CD4-positive, alpha-beta memory T cell (primary cell): Measurements from ENCODE around the gene CWC25. TPM values are rescaled to one million over a fixed set of nuclear protein-coding genes. Genes with fewer than 3 reads are reported as not detected.

Experiments used
- CTCF ChIA-PET: fragments of 350-600 bp; sonication (Branson Sonifier 250); formaldehyde crosslinking; loops from one replicate; lab custom pipeline; 2021; ENCODE audit warnings: inconsistent platforms; ENCODE audit not compliant: partially characterized antibody; lab: Charles Lee
- POLR2A ChIA-PET: fragments of 350-600 bp; sonication (Branson Sonifier 250); formaldehyde crosslinking; loops from one replicate; lab custom pipeline; 2021; ENCODE audit not compliant: partially characterized antibody; lab: Charles Lee
- DNase-seq, 5 donors: peaks; one replicate each; pipeline versions ENCODE4 v3.0.0 to v3.0.0-alpha.2; 2020 to 2022; ENCODE audit warnings: mixed read lengths in 1 of 5
- H3K27ac ChIP-seq: one replicate; pipeline ENCODE4 v1.7.0; 2013; ENCODE audit warnings: low read depth, low read length
- H3K27me3 ChIP-seq: 2 replicates; pipeline ENCODE4 v1.7.0; 2013; ENCODE audit warnings: mild to moderate bottlenecking, low read length, moderate library complexity; ENCODE audit not compliant: insufficient read depth
- H3K36me3 ChIP-seq: 2 replicates; pipeline ENCODE4 v1.7.0; 2013; ENCODE audit warnings: mild to moderate bottlenecking, low read length, moderate library complexity; ENCODE audit not compliant: insufficient read depth
- H3K4me1 ChIP-seq: 2 replicates; pipeline ENCODE4 v1.7.0; 2013; ENCODE audit warnings: mild to moderate bottlenecking, low read length, moderate library complexity; ENCODE audit not compliant: insufficient read depth
- H3K4me3 ChIP-seq, 2 donors: one replicate each; pipeline ENCODE4 v1.7.0; 2013; ENCODE audit warnings: low read length in 2 of 2, mild to moderate bottlenecking in 1 of 2
- H3K9me3 ChIP-seq, 2 donors: one replicate each; pipeline ENCODE4 v1.7.0; 2013; ENCODE audit warnings: low read length in 2 of 2, control low read depth in 1 of 2; ENCODE audit not compliant: control insufficient read depth in 1 of 2
- H3K27ac Mint-ChIP-seq, 7 donors: one replicate each; pipeline ENCODE4 v1.8.0; 2020 to 2021; ENCODE audit warnings: mixed read lengths in 7 of 7, mild to moderate bottlenecking in 6 of 7, inconsistent platforms in 3 of 7, moderate library complexity in 3 of 7
- H3K27me3 Mint-ChIP-seq, 2 donors: one replicate each; pipeline ENCODE4 v1.8.0; 2020 to 2021; ENCODE audit warnings: mixed read lengths in 2 of 2
- H3K36me3 Mint-ChIP-seq, 2 donors: one replicate each; pipeline ENCODE4 v1.8.0; 2020 to 2021; ENCODE audit warnings: mixed read lengths in 2 of 2, inconsistent platforms in 1 of 2, mild to moderate bottlenecking in 1 of 2
- H3K4me1 Mint-ChIP-seq, 4 donors: one replicate each; pipeline ENCODE4 v1.8.0; 2020 to 2021; ENCODE audit warnings: mixed read lengths in 4 of 4, mild to moderate bottlenecking in 1 of 4
- H3K4me3 Mint-ChIP-seq, 8 donors: one replicate each; pipeline ENCODE4 v1.8.0; 2020 to 2021; ENCODE audit warnings: mixed read lengths in 8 of 8, mild to moderate bottlenecking in 7 of 8, moderate library complexity in 6 of 8, inconsistent platforms in 3 of 8
- H3K9me3 Mint-ChIP-seq, 8 donors: one replicate each; pipeline ENCODE4 v1.8.0; 2020 to 2021; ENCODE audit warnings: mixed read lengths in 8 of 8, mild to moderate bottlenecking in 5 of 8, inconsistent platforms in 3 of 8, moderate library complexity in 1 of 8
- intact Hi-C: fragments of 100-400 bp; cut with micrococcal nuclease; formaldehyde crosslinking; loops from one replicate; pipeline ENCODE4 v1.15.1; 2023
- polyA plus RNA-seq, 2 donors: library from polyadenylated mRNA; unstranded; fragments of 300-500 nt; fragmentation: Illumina TruSeq; gene quantifications; one replicate each; pipeline ENCODE4 v1.2.3, GENCODE V29; 2021
- total RNA-seq, 2 experiments: library from RNA; stranded (reverse); gene quantifications; one replicate each; pipeline ENCODE4 v1.2.3, GENCODE V29; 2021

Gene CWC25
- total and polyA plus RNA-seq, 4 experiments from 2014 or later: 4.3 to 46.8 (median 27.0) TPM

DNA sequence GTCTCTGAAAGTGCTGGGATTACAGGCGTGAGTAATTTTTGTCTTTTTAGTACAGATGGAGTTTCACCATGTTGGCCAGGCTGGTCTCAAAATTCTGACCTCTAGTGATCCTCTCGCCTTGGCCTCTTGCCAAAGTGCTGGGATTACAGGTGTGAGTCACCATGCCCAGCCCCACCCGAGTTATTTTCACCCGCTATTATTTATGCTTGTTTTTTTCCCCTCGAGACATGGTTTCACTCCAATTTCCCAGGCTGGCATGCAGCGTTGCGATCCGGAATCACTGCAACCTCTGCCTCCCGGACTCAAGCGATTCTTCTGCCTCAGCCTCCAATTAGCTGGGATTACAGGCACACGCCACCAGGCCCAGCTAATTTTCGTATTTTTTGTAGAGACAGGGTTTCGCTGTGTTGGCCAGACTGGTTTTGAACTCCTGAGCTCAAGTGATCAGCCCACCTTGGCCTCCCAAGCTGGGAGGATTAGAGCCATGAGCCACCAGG, 19.2 kb upstream of the CWC25 start:
- Histone ChIP-seq H3K4me3 (no peak overlapping the region), H3K9me3 (no peaks in the 10 kb centered on the region), H3K36me3 (peaks cover 18% of the 10 kb centered on the region), H3K27me3 (no peaks in the 10 kb centered on the region), H3K27ac (no peak overlapping the region), H3K4me1 (no peaks in the 10 kb centered on the region)
- Mint-ChIP-seq H3K27me3 (no peaks in the 10 kb centered on the region), H3K9me3 (no peaks in the 10 kb centered on the region), H3K36me3 (peaks cover 6 to 19% of the 10 kb centered on the region in 2 donors), H3K27ac (no peak overlapping the region), H3K4me1 (no peaks in the 10 kb centered on the region), H3K4me3 (no peak overlapping the region)
- no peak for DNase-seq
- CTCF ChIA-PET: interaction anchor here (1.2 kb wide), 2 partner anchors 19 to 81 kb away, joined by 3 to 4 read pairs; no protein-coding TSS in a partner anchor
- intact Hi-C loops: no loop called here
- POLR2A ChIA-PET: interaction anchor here (1.1 kb wide), 1 partner anchor 26 kb away, joined by 5 read pairs; the partner anchor contains the start of gene LASP1

DNA sequence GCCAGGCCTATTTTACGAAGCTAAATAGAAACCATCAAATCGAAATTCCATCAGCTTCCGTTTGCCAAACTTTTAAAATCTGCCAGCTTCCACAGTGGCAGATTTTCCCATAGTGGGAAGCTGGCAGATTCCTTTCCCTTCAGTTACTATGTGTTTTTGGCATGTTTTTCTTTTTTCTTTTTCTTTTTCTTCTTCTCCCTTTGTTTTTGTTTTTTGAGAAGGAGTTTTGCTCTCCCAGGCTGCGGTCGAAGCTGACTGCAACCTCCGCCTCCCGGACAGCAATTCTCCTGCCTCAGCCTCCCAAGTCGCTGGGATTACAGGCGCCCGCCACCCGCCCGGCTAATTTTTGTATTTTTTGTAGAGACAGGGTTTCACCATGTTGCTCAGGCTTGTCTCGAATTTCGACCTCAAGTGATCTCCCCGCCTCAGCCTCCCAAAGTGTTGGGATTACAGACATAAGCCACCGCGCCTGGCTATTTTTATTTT, 684 bp upstream of the CWC25 start:
- H3K4me1 Mint-ChIP-seq: peaks cover 15 to 40% (median 28%) of the 10 kb centered on the region in 4 donors
- DNase-seq: peak in 1 of 5 donors; percentile 39
- peaks cover 7% of the 10 kb centered on the region for H3K36me3 ChIP-seq
- peaks cover 0 to 10% (median 0%) of the 10 kb centered on the region in 8 donors for H3K9me3 Mint-ChIP-seq
- H3K9me3 ChIP-seq: no peaks in the 10 kb centered on the region
- peak overlapping the region; percentile 99 to 100 (median 100) for H3K27ac Mint-ChIP-seq
- H3K27me3 Mint-ChIP-seq: peaks cover 0 to 5% of the 10 kb centered on the region in 2 donors
- peak overlapping the region; percentile 71 to 89 for H3K4me3 ChIP-seq
- intact Hi-C loops: loop anchor here (1.0 to 2.0 kb wide), 5 partner anchors 27 to 327 kb away; partner anchors contain the start of genes LASP1, PIP4K2B, PSMB3 and RPL23
- peak overlapping the region; percentile 94 to 99 (median 98) for H3K4me3 Mint-ChIP-seq
- H3K27ac ChIP-seq: peak overlapping the region; percentile 98
- H3K36me3 Mint-ChIP-seq: peaks cover 3 to 23% of the 10 kb centered on the region in 2 donors
- peaks cover 23% of the 10 kb centered on the region for H3K4me1 ChIP-seq
- ChIA-PET CTCF (interaction anchor here (0.5 to 1.3 kb wide), 6 partner anchors 13 to 327 kb away, joined by 3 to 4 read pairs (median 4); partner anchors contain the start of genes LASP1 and RPL23), POLR2A (interaction anchor here (0.6 to 5.2 kb wide), 14 partner anchors 15 to 374 kb away, joined by 3 to 90 read pairs (median 4); partner anchors contain the start of genes CACNB1, FBXO47, LASP1 and PIP4K2B)
- no peaks in the 10 kb centered on the region for H3K27me3 ChIP-seq

DNA sequence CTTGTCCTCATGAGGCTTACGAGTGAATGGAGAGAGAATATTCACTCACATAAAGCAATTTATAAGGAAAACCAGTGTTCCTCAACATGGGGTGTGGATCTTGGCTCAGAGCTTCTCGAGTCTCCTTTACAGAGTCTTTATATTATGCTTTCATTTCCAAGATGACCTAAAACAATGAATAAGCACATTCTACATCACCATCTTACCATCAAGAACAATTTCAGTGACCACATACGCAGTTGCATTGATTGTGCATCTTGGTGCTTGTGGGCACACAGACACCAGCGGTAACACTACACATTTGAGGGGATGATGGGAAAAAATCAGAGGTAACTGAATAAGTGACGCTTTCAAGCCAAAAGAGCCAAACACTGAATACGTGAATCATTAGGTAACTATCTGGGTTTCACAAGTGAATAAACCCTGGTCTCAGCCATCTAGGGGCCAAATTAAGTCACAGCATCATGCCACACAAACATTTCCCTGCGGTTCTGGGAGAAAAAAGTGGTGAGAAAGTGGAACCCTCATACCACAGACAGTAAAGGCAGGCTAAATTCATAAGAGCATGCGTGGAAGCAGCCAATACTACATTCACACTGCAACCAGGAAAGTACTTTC, 9.4 kb downstream of the CWC25 start:
- ChIA-PET POLR2A (no interaction called here), CTCF (no interaction called here)
- Mint-ChIP-seq H3K27ac (peak overlapping the region in 4 of 7 donors; percentile 15 to 75 (median 47)), H3K27me3 (no peaks in the 10 kb centered on the region), H3K9me3 (no peaks in the 10 kb centered on the region), H3K4me3 (no peak overlapping the region), H3K36me3 (peaks cover 24 to 44% of the 10 kb centered on the region in 2 donors), H3K4me1 (peaks cover 6 to 10% (median 9%) of the 10 kb centered on the region in 4 donors)
- Histone ChIP-seq H3K27me3 (no peaks in the 10 kb centered on the region), H3K36me3 (peaks cover 34% of the 10 kb centered on the region), H3K4me1 (no peaks in the 10 kb centered on the region), H3K9me3 (no peaks in the 10 kb centered on the region), H3K4me3 (no peak overlapping the region), H3K27ac (no peak overlapping the region)
- DNase-seq: peak in 3 of 5 donors; percentile 8 to 45 (median 8)
- intact Hi-C loops: no loop called here

DNA sequence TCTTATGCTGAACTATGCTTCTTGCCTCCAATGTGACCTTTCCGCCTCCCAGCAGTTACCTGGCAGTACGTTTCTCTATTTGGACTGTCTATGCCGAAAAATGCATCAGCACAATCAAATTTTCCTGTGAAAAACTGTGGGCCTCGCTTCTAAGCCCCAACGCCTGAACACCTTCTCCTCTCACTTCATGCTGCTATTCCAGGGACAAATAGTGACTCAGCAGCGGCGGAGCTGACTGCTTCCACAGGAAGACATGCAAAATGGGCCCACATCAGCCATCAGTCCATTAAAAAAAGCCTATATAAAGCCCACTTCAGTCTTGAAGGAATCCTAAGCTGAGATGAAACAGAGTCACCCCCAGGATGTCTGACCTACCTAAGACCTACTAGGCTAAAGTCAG, 15.3 kb downstream of the CWC25 start:
- H3K27ac Mint-ChIP-seq: no peak overlapping the region
- H3K4me3 ChIP-seq: no peak overlapping the region
- H3K4me1 Mint-ChIP-seq: peaks cover 0 to 2% (median under 1%) of the 10 kb centered on the region in 4 donors
- no peak overlapping the region for H3K27ac ChIP-seq
- no peaks in the 10 kb centered on the region for H3K4me1 ChIP-seq
- no peaks in the 10 kb centered on the region for H3K9me3 ChIP-seq
- H3K27me3 Mint-ChIP-seq: no peaks in the 10 kb centered on the region
- no peaks in the 10 kb centered on the region for H3K27me3 ChIP-seq
- peaks cover 57% of the 10 kb centered on the region for H3K36me3 ChIP-seq
- ChIA-PET CTCF (interaction anchor here (1.2 kb wide), 1 partner anchor 13 kb away, joined by 3 read pairs; no protein-coding TSS in a partner anchor), POLR2A (interaction anchor here (0.7 kb wide), 1 partner anchor 33 kb away, joined by 3 read pairs; no protein-coding TSS in a partner anchor)
- H3K36me3 Mint-ChIP-seq: peaks cover 41 to 56% of the 10 kb centered on the region in 2 donors
- intact Hi-C loops: no loop called here
- DNase-seq: no peak
- H3K4me3 Mint-ChIP-seq: no peak overlapping the region
- no peaks in the 10 kb centered on the region for H3K9me3 Mint-ChIP-seq

DNA sequence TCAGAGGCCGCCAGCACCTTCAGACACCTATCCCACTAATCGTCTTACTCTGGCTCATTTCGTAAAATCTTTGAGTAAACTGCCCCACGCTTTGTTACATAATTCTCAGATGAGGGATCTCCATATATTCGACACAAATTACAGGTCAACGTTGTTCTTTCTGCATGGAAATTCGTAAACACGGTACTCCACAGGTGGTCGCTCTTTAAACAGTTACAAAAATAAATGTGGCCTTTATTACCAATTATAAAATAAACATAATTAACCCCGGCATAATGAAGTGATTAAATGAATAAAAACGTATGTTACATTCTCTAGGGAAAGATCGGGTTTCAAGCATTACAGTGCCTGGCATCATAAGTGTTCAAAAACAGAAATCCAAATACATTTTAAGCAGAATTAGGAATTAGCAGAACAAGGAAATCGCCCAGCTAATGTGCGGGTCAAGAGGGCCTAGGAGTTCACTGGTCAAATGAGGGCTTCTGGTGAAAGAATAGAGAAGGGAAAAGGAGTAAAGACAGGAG, 24.8 kb downstream of the CWC25 start:
- Mint-ChIP-seq H3K27ac (peak overlapping the region; percentile 84 to 96 (median 93)), H3K9me3 (peaks cover 0 to 2% (median 0%) of the 10 kb centered on the region in 8 donors), H3K4me1 (peaks cover 30 to 42% (median 35%) of the 10 kb centered on the region in 4 donors), H3K36me3 (peaks cover 28 to 48% of the 10 kb centered on the region in 2 donors), H3K27me3 (no peaks in the 10 kb centered on the region), H3K4me3 (peak overlapping the region; percentile 83 to 90 (median 87))
- Histone ChIP-seq H3K4me3 (peak overlapping the region; percentile 48 to 84), H3K9me3 (no peaks in the 10 kb centered on the region), H3K27ac (peak overlapping the region; percentile 76), H3K4me1 (peaks cover 27% of the 10 kb centered on the region), H3K36me3 (peaks cover 15% of the 10 kb centered on the region), H3K27me3 (no peaks in the 10 kb centered on the region)
- intact Hi-C loops: loop anchor here (1.0 kb wide), 1 partner anchor 69 kb away; no protein-coding TSS in a partner anchor
- ChIA-PET POLR2A (interaction anchor here (0.6 to 5.1 kb wide), 6 partner anchors 20 to 400 kb away, joined by 3 to 27 read pairs (median 3); partner anchors contain the start of genes LASP1 and RPL19), CTCF (no interaction called here)
- no peak for DNase-seq

DNA sequence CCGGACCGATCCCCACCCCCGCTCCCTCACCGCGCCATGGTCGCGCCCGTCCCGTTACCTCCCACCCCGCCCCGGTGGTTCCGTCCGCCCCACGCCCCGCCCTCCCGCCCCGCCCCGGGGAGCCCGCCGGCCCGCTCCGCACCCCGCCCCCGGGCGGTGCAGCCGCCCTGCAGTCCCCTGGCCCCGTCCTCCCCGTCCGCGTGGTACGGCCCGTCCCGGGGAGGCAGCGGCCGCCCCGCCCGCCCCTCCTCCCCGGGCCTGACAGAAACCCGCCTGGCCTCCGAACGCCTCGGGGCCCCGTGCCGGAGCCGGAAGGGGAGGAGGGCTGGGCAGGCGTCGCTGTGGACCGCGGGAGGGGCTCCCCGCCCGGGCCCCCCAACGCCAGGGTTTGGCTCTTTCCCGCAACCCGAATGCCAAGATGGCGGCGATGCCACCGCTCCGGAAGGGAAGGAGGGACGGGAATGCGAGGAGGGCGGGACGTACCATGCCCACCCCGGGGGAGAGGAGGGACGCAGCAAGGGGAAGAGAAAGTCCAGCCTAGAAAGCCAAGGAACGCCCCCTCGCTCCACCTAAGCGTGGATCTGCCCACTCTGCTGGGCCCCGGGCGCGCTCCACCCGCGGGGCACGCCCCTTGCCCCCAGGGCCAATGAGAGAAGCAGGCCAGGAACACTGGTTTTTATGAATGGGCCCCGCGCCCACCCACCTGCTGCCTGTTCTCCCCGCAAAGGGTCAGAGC, 25.5 kb downstream of the CWC25 start, which contains the start of gene PIP4K2B:
TSS of gene PIP4K2B (minus strand) at position 56 of the 736 bp plus-strand sequence. CDS start 132 bp downstream, outside the sequence.
- H3K4me3 ChIP-seq: peak within 1 kb of the TSS; percentile 76 to 84
- no peaks in the 10 kb centered on the region for H3K27me3 ChIP-seq
- intact Hi-C loops: loop anchor here (1.0 to 2.0 kb wide), 5 partner anchors 26 to 97 kb away; partner anchors contain the start of genes CWC25, PSMB3 and RPL23
- peaks cover 30 to 45% (median 36%) of the 10 kb centered on the region in 4 donors for H3K4me1 Mint-ChIP-seq
- no peaks in the 10 kb centered on the region for H3K27me3 Mint-ChIP-seq
- H3K9me3 Mint-ChIP-seq: peaks cover 0 to 2% (median 0%) of the 10 kb centered on the region in 8 donors
- peak; percentile 81 to 88 (median 83) for DNase-seq
- POLR2A ChIA-PET: interaction anchor here (0.6 to 5.1 kb wide), 14 partner anchors 21 to 400 kb away, joined by 3 to 27 read pairs (median 4); partner anchors contain the start of genes CWC25, LASP1, PSMB3 and RPL19
- peak within 1 kb of the TSS; percentile 89 to 96 (median 93) for H3K27ac Mint-ChIP-seq
- H3K36me3 ChIP-seq: peaks cover 15% of the 10 kb centered on the region
- H3K36me3 Mint-ChIP-seq: peaks cover 28 to 50% of the 10 kb centered on the region in 2 donors
- peak within 1 kb of the TSS; percentile 91 to 98 (median 94) for H3K4me3 Mint-ChIP-seq
- peak within 1 kb of the TSS; percentile 76 for H3K27ac ChIP-seq
- H3K4me1 ChIP-seq: peaks cover 27% of the 10 kb centered on the region
- no peaks in the 10 kb centered on the region for H3K9me3 ChIP-seq
- CTCF ChIA-PET: interaction anchor here (0.6 kb wide), 1 partner anchor 24 kb away, joined by 3 read pairs; no protein-coding TSS in a partner anchor
